Stimulated activated CD4-positive, alpha-beta T cell treated with anti-CD3 and anti-CD28 coated beads, Interleukin-15, amount 100 ng/mL, for 24 hours (primary cell): ENCODE measurements around the gene DNER.
A peak's percentile ranks its signal among the peaks of the same experiment; 100 is the strongest.
"Not testable (repeated sequence)": the region's sequence is repeated elsewhere in the genome, so short reads cannot be mapped to it uniquely, and the experiment has no call there.

Experiments
- DNase-seq: peaks from one replicate; pipeline ENCODE4 v3.0.0-alpha.2; 2020

DNER gene

DNA sequence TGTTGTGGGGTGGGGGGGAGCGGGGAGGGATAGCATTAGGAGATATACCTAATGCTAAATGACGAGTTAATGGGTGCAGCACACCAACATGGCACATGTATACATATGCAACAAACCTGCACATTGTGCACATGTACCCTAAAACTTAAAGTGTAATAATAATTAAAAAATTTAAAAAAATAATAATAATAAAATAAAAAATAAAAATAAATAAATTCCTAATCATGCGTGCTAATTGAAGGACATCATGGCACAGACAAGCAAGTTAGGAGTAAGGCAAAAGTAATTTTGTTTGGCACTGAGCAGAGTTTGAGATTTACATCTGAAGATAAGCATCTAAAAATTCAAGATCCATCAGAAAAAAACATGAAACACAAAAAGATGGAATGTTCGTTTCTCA, 100.3 kb downstream of the DNER start:
- DNase-seq = not testable (repeated sequence)

DNA sequence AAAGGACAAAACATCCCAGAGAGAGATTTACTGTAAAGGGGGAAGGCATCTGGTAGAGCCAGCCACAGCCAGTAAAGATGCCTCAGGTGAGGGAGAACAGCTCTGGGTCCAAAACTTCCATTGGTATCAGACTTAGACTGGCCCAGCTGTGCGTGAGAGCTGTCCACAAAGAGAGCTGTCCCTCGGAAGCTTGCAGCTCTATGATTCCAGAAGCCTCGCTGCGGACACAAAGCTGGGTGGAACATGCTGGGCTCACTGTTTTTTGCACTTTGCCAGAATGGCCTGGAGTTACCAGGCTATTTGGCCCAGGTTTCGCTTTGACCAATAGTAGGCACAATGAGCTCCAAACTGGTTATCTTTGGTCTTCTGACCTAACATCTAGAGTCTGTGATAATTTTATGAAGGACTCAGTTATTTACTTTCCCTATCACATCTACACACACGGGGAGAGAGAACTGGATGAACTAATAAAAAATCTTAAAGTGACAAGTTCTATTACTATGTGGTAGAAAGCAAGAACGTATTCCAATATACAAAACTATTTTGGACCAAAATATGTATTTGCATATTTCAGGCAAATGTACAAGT, 101.9 kb downstream of the DNER start:
- no peak for DNase-seq

DNA sequence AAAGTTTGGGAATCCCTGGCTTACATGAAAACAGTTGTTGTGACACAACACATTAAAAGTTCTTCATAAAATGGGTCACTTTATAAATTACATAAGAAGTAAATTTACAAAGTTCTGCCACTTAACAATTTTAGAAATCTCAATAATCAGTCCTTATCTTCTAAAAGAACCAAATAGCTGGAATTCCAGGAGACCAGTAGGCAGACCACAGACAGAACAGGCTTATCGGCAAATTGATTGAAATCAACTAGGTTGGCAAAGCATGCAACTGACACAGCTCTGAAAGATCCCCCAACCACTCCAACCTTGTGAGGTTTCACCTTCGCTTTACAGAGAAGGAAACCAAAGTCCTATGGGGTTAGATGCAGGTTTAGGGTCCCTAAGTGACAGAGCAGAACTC, 103.0 kb downstream of the DNER start:
- no peak for DNase-seq

DNA sequence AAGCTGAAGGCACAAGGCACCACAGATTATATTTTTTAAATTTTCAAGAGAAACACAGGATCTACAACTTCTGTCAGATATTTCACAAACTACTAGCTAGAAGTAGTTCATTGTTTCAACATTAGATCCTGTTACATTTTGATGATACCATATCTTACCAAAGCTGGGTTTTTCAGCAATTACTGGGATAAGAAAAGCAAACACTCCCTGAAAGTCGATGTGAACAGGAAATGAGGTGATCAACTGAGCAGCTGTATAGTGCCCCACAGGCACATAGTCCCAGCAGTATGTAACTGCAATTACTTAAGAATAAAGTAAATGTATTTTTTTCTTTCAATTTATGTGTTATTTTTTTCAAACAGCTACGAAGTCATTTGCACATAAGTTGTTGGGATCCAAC, 103.5 kb downstream of the DNER start:
- no peak for DNase-seq

DNA sequence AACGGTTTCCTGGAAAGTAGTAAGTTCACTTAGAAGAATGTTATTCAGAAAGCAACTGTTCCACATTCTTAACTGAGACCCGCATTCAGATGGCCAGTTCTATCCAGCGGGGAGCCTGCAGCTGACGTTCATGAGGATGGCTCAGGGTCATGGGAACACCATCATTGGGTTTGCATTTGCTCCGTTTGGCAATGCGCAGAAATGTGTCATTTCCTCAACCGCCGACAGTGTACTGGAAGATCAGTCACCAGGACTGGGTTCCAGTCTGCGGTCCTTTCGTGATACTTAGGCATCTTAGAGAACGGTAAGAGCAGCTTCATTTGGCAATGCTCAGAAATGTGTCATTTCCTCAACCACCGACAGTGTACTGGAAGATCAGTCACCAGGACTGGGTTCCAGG, 104.0 kb downstream of the DNER start:
- DNase-seq = no peak

DNA sequence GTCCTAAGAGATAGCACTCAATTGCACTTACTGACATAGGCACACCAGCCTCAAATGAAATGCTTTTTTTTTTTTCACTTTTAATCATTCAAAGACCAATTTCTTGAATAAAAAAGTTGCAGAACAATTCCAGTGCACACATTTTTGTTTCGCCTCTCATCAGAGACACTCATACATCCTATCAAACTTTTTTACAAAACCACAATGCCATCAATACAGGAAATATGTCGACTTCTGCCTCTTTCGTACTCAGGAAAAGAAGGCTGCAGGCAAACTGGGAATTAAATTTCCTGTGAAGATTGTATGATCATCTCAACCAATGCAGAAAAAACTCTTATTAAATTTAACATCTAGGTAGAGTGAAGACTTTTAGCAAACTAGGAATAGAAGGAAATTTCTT, 112.4 kb downstream of the DNER start:
- DNase-seq = no peak

DNA sequence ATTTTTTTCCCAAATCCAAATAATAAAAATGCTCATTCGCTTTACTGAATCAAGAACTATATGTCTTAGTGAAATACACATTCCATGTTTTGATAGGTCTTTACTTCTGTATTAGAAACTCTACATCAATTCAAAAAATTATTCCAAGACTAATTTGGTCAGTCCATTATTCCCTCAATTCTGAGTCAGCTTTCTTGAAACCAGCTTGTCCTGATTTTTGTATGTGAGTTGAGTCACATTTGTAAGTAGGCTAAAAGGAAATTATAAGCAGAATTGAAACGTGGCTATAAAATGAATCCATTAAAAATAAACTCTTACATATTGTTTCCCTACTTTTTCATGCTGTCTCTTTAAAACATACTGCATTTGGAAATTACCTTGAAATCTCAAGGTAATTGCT, 113.0 kb downstream of the DNER start:
- no peak for DNase-seq

DNA sequence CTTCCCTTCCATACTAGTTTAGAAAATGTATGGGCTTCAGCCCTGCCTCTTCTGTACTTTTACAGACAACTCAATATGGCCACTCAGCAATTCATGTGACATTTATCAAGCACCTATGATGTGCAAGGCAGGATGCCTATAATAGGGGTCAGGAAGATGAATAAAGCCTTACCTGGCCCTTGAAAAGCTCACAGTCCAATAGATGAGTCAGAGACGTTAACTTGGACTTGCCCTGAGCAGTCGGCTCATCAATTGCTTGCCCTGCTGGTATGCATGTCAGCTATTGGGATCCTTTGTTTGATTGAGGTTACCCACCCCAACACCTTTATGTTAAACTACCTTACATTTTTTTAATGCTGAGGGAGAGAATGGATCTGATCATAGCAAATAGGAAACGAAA, 116.1 kb downstream of the DNER start:
- DNase-seq = no peak

DNA sequence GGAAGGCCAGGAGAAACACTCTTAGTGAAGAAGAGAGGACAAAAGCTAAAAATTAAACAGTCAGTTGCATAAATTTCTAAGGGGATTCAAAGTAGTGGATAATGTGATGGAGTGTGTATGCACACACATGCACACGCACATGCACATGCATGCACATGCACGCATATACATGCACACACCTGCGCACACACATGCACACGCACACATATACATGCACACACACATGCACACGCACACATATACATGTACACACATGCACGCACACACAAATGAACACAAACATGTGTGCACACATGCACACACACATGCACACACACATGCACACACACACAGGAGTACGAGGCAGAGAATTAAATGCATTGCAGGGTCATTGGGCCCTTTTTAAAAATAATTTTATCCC, 117.6 kb downstream of the DNER start:
- no peak for DNase-seq

DNA sequence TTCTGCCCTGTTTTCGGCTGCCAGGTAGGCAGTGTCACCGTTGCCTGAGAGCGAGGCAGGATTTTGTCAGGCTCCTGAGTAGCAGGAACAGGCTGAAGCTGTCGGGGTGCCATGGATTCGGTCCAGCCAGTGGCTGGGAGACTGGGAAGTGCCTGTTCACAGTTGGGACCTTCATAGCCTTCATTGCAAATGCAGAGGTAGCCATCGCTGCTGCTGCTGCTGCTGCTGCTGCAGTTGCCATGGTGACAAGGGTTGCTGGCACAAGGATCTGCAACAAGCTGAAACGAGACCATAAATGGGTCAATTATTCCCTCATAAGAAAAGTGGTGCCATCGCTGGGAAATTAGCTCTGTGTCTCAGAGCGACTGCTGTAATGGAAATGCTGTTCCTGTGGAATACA, 122.7 kb downstream of the DNER start:
- DNase-seq = no peak

DNA sequence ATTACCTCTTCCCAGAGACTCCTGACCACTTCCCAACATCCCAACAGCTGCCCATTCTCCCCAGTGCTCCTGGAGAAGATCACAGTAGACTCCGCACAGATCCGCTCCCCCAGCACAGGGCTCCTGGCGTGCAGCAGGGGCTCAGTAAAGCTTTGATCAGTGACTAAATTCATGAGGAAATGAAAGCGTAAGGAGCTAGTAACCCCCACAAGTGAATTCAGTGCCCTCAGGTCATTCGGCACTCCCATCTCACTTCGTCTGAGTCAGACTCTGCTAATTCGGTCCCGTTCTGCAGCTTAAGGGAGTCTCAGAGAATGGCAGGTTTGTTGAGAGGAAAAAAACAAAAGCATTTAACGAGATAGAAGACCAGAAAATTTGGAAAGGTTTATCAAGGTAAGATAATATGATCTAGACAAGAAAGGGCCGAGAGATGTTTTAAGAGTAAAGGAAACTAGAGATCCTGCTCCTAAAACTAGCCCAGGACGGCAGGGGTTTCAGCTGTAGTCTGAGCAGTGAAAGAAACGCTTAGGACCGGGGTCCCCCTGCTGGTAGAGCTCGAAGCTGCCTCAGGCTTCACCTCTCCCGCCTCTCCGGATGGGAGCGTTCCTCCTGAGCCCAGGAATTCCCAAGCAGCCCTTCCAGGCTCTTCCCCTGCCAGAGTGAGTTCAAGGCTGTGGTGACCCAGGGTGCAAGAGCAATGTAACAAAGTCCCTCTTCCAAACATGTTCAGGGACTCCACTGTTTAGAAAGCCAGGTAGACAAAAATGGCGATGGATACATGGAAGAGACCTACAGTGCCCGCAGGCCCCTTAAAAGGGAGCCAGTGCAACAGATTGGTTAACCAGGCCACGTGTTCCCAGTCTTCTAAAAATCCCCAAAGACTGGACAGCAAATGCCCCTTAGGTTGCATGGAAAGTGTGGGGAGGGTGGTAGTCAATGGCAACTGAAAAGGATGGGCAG, 127.3 kb downstream of the DNER start:
- peak; percentile 61 for DNase-seq

DNA sequence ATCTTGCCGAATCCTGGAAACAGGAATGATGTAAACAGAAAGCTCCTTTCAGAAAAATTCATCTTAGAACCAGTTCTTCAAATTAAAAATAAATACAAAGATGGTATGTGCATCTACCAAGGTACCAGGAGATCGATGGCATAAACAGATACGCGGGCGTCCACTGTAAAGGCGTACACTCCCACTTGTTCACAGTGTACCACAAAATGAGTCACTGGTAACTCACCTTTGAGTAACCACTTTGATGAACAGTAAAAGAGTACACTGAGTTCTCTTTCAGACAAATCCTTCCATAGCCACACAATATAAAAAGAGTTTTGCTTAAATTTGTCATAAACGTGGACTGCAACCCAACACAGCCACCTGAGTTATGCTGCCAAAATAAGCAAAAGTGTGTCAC, 128.3 kb downstream of the DNER start:
- no peak for DNase-seq

DNA sequence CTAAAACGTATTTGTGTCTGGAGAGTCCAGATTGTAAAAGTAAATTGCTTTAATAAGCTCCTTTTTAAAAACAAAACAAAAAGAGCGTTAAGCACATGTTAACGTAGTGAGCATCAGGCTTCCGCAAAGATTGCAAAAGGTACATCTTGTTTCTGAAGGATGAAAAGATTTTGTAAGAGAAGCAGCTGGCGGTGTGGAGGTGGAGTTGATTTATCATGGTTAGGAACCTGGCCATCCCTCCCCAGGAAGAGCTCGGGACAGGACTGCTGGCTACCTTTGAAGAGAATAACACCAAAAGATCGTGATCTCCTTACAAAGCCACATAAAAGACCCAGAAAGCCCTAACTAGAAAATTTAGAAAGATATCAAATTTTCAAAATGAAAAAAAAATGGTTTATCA, 132.2 kb downstream of the DNER start:
- no peak for DNase-seq

DNA sequence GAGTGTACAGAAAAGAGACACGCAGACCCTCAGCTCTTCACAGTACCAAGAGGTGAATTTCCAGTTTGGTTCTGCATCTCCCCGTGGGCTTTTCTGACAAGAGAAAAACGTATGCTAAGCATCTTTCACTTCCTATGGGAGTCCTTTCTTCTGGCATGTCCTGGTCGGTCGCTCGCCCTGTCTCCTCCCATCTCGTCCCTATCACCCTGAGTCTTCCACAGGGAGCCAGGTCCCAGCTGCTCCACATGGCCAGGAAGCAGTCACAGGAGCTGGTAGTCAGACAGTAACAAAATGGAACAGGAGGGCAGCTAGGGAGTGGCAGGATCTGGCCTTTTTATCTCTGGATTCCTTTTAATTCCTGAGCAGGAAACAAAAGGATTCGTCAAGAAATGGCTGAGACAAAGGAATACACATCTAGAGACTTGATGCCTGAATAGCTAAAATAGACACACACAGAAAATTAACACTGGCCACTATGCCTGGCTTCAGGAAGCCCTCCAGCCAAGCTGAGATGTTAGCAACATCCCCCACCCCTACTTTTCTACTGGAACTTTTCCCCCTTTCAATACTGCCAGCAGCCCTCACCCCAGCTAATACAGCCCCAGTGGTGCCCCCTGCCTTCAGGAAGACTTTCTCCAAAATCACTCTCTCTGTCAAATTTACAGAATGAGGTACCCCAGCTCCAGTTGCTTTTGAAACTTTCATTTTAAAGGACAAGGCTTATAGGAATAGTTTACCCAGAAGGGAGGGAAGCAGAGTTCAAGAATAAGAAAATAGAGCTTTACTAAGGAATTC, 136.1 kb downstream of the DNER start:
- no peak for DNase-seq

DNA sequence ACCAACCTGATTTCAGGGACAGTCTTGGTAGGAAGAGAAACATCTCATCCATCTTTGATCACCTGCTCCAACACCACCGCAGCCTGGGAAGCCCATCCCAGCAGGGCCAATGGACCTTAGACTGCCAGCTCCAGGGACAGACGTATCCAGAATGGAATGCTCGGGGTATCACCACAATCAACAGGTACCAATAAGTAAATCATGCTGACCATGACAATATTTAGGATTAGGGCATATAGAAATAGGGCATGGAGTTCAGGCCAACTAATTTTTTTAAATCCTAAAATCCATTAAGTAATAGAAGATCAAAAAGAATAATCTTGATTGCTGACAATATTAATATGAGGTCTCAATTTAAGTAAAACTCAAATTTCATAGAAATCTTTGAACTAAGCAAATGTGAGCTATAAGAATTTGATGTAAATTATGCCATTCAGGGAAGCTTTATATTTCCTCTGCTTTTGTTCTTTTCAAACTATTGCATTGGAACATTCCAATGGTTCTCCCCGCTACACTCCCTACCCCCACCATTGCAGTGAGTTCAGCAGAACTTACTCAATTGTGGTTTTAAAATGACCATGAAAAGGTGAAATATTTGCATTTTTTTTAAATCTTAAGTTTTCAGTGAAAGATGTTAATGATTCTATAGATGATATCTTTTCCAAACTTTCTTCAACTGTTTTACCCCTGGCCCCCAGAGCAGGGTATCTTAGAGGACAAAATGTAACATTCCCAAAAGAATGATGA, 138.6 kb downstream of the DNER start:
- DNase-seq = no peak

DNA sequence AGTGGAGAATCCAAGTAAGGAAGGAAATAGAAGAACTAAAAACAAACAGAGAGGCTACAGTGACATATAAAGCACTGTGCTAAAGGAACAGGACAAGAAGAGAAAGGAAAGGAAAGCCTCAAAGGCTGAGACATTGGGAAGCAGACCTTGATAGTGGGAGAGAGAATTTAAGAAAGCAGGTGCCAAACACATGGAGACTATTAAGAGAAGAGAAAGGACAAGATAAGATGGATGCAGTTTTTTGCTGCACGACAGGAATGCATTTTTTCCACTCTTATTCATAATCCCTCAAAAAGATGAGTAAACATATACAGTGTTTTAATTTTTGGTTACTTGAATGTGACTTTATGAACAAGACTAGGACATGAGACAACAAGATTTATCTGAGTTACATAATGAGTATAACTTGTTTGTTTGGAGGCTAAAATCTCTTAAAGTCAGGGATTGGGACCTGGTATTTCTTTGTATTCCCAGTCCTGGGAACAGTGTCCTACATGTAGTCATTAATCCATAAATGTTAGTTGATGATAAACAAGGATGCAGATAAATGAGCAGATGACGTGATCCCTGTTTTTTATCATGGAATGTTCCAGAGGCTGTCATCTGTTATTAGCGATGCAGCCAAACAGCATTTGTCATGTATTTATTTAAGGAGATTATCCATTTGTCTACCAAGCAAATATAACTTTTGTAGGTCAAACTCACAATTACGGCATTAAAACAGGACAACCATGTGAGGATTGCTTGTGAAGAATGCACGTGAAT, 141.7 kb downstream of the DNER start:
- no peak for DNase-seq

DNA sequence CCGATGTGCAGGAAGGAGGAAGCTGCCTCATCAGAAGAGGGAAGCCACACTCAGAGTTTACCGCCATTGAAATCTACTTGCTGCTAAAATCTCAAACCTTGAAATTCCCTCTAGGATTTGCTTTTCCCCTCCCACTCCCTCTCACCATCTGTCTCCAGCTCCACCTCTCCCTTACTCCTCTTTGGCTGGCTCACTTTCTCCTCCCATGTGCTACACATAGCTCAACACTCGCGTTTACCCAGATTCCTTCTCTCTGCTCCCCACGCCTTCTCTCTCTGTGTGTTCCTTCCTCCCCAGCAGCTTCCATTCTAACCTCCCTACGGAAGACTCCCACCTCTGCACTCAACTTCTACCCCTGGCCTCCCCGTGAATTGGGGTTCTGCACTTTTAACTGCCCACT, 143.1 kb downstream of the DNER start:
- DNase-seq = no peak

DNA sequence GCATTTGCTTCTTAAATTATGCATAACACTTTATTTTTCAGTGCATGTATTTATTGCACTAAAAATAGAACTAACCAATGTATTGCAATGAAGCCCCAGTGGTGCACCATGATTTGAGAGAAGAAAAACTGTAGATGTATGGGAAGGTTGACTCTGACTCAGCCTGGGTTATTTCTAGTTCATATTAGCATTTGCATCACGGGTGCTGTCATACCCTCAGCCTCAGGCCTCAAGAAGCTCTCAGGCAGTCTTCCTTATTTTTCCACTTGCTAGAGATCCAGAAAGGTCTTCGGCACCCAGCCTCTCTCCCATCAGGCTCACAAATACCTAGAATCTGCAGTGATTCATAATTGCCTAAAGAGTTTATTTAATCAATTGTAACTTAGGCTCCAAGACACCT, 148.0 kb downstream of the DNER start:
- no peak for DNase-seq

DNA sequence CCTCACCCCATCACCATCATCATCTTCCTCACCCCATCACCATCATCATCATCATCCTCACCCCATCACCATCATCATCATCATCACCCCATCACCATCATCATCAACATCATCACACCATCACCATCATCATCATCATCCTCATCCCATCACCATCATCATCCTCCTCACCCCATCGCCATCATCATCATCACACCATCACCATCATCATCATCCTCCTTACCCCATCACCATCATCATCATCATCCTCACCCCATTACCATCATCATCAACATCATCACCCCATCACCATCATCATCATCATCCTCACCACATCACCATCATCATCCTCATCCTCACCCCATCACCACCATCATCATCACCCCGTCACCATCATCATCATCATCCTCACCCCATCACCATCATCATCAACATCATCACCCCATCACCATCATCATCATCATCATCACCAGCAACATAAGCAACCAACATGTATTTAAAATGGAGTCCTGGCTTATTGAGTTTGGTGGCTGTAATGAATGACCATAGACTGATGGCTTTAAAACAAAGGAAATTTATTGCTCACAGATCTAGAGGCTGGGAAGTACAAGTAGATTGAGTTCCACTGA, 150.0 kb downstream of the DNER start:
- DNase-seq = no peak

DNA sequence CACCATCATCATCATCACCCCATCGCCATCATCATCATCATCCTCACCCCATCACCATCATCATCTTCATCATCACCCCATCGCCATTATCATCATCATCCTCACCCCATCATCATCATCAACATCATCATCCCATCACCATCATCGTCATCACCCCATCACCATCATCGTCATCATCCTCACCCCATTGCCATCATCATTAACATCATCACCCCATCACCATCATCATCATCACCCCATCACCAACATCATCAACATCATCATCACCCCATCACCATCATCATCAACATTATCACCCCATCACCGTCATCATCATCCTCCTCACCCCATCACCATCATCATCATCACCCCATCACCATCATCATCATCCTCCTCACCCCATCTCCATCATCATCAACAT, 151.0 kb downstream of the DNER start:
- DNase-seq = no peak

DNA sequence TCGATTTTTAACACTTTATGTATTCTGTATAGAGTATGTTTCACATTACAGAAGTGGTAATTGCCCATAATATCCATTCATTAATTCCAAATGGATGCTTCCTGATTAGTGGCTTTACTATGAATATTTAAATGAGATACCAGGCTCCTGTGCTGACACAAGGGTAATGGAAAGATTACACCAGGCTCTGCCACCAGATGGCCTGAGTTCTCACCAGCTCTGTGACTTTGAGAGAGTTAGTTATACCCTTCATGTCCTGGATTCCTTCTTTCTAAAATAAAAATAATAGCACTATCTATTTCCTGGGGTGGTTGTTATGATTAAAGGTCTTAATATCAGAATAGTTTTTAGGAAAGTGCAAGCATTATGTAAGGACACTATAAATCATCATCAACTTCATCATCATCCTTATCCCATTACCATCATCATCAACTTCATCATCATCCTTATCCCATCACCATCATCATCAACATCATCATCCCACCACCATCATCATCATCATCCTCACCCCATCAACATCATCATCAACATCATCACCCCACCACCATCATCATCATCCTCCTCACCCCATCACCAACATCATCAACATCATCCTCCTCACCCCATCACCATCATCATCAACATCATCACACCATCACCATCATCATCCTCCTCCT, 151.8 kb downstream of the DNER start:
- DNase-seq = no peak
